SK-N-SH (cell line): ENCODE measurements around the gene PPARD. TPM values are rescaled to one million over a fixed set of nuclear protein-coding genes. Genes with fewer than 3 reads are reported as not detected.
A peak's percentile ranks its signal among the peaks of the same experiment; 100 is the strongest.

ENCODE experiments used
- CTCF ChIA-PET: fragments of 300-600, 350-600 bp; formaldehyde crosslinking; extraction: SDS; loops from one replicate; lab custom pipeline; 2021; lab: Yijun Ruan, JAX
- POLR2A ChIA-PET: fragments of 350-600 bp; sonication (Branson Sonifier 250); formaldehyde crosslinking; extraction: SDS; loops from one replicate; lab custom pipeline; 2020; ENCODE audit warnings: antibody characterized with exemption, inconsistent platforms; lab: Yijun Ruan, JAX
- DNase-seq: peaks from one replicate; pipeline ENCODE4 v3.0.0; 2012
- H2AFZ ChIP-seq: fragments of 200-600 bp; sonication (generic); 2 replicates; pipeline ENCODE4 v1.8.1; 2016; ENCODE audit warnings: antibody characterized with exemption, mild to moderate bottlenecking, low read depth
- H3F3A ChIP-seq: fragments of 200-600 bp; sonication (generic); replicated peaks from 2 replicates; pipeline ENCODE3; 2016; ENCODE audit warnings: antibody characterized with exemption, mild to moderate bottlenecking; ENCODE audit not compliant: insufficient read depth
- H3K27ac ChIP-seq, 2 experiments: fragments of 200-500 bp in 1 of 2; fragments of 200-600 bp in 1 of 2; sonication (Bioruptor generic) in 1 of 2; sonication (generic), shearing (Covaris generic) in 1 of 2; 2 replicates each; pipeline versions ENCODE4 v1.5.1 to v1.6.1; 2014 to 2016; ENCODE audit warnings: low read depth in 2 of 2, inconsistent platforms in 1 of 2, low read length in 1 of 2, mild to moderate bottlenecking in 1 of 2, mixed read lengths in 1 of 2
- H3K27me3 ChIP-seq: fragments of 200-600 bp; sonication (generic), shearing (Covaris generic); 2 replicates; pipeline ENCODE4 v1.6.1; 2016; ENCODE audit warnings: mixed run types; ENCODE audit not compliant: insufficient read depth
- H3K36me3 ChIP-seq, 2 experiments: fragments of 200-500 bp in 1 of 2; fragments of 200-600 bp in 1 of 2; sonication (Bioruptor generic) in 1 of 2; sonication (generic) in 1 of 2; replicated peaks in 1 of 2; 2 replicates each; pipeline versions ENCODE3 to v1.5.1; 2014 to 2016; ENCODE audit warnings: low read length in 1 of 2, mild to moderate bottlenecking in 1 of 2; ENCODE audit not compliant: insufficient read depth in 2 of 2, control insufficient read depth in 1 of 2
- H3K4me1 ChIP-seq, 2 experiments: fragments of 200-500 bp in 1 of 2; fragments of 200-600 bp in 1 of 2; sonication (Bioruptor generic) in 1 of 2; sonication (generic), shearing (Covaris generic) in 1 of 2; 2 replicates each; pipeline versions ENCODE4 v1.5.1 to v1.6.1; 2014 to 2016; ENCODE audit warnings: low read depth in 1 of 2, low read length in 1 of 2, mixed run types in 1 of 2; ENCODE audit not compliant: insufficient read depth in 2 of 2, control insufficient read depth in 1 of 2
- H3K4me2 ChIP-seq: fragments of 200-600 bp; sonication (generic), shearing (Covaris generic); 2 replicates; pipeline ENCODE4 v1.6.1; 2017; ENCODE audit warnings: mixed run types
- H3K4me3 ChIP-seq, 2 experiments: fragments of 200-500 bp in 1 of 2; fragments of 200-600 bp in 1 of 2; sonication (Bioruptor generic) in 1 of 2; sonication (generic), shearing (Covaris generic) in 1 of 2; 2 replicates each; pipeline versions ENCODE4 v1.5.1 to v1.8.1; 2014 to 2016; ENCODE audit warnings: low read depth in 2 of 2, inconsistent platforms in 1 of 2, low read length in 1 of 2, mild to moderate bottlenecking in 1 of 2, mixed read lengths in 1 of 2, moderate library complexity in 1 of 2
- H3K79me2 ChIP-seq: fragments of 200-600 bp; sonication (generic); 2 replicates; pipeline ENCODE4 v1.8.1; 2017; ENCODE audit warnings: mild to moderate bottlenecking; ENCODE audit not compliant: insufficient read depth
- H3K9ac ChIP-seq: fragments of 200-600 bp; sonication (generic); 2 replicates; pipeline ENCODE4 v1.6.1; 2017; ENCODE audit warnings: mixed run types
- H3K9me2 ChIP-seq: fragments of 200-600 bp; sonication (generic); 2 replicates; pipeline ENCODE4 v1.6.1; 2017; ENCODE audit warnings: mixed run types
- H3K9me3 ChIP-seq: fragments of 200-600 bp; sonication (generic); 2 replicates; pipeline ENCODE4 v1.6.1; 2017; ENCODE audit warnings: mixed run types, mild to moderate bottlenecking, moderate library complexity
- H4K20me1 ChIP-seq: fragments of 200-600 bp; sonication (generic); 2 replicates; pipeline ENCODE4 v1.6.1; 2017; ENCODE audit warnings: mild to moderate bottlenecking, mixed run types; ENCODE audit not compliant: insufficient read depth
- CTCF ChIP-seq: fragments of 200-600 bp; sonication (generic); IDR thresholded peaks from 2 replicates; pipeline ENCODE4 v1.6.1; 2017; ENCODE audit warnings: antibody characterized with exemption, mild to moderate bottlenecking, moderate library complexity
- FOSL2 ChIP-seq: IDR thresholded peaks from 2 replicates; pipeline ENCODE4 v1.4.0; 2012; ENCODE audit warnings: low read depth, mild to moderate bottlenecking, moderate library complexity, borderline replicate concordance
- GATA2 ChIP-seq: sonication (generic); formaldehyde crosslinking; IDR thresholded peaks from 2 replicates; pipeline ENCODE4 v1.5.0; 2020; ENCODE audit warnings: mild to moderate bottlenecking, missing genetic modification reagents
- MAX ChIP-seq: IDR thresholded peaks from 2 replicates; pipeline ENCODE4 v1.4.0; 2012; ENCODE audit warnings: low read depth
- MXI1 ChIP-seq: IDR thresholded peaks from 2 replicates; pipeline ENCODE4 v1.6.1; 2012; ENCODE audit warnings: mild to moderate bottlenecking, low read depth, low read length, improper control_type of control experiment
- NFIC ChIP-seq: IDR thresholded peaks from 2 replicates; pipeline ENCODE4 v1.4.0; 2012; ENCODE audit warnings: borderline replicate concordance
- NRF1 ChIP-seq: IDR thresholded peaks from 2 replicates; pipeline ENCODE4 v1.6.1; 2012; ENCODE audit warnings: low read depth, mild to moderate bottlenecking, low read length
- REST ChIP-seq: IDR thresholded peaks from 2 replicates; pipeline ENCODE4 v1.6.1; 2012; ENCODE audit warnings: mild to moderate bottlenecking, low read depth, low read length, moderate library complexity
- SIN3A ChIP-seq: IDR thresholded peaks from 2 replicates; pipeline ENCODE4 v1.6.1; 2012; ENCODE audit warnings: low read depth, mild to moderate bottlenecking, low read length, moderate library complexity, borderline replicate concordance
- TAF1 ChIP-seq: IDR thresholded peaks from 2 replicates; pipeline ENCODE4 v1.6.1; 2012; ENCODE audit warnings: low read depth, mild to moderate bottlenecking, low read length, moderate library complexity, borderline replicate concordance
- WGBS: methylation state at CpG from one replicate; pipeline ENCODE4 v1.1.6; 2017; ENCODE audit warnings: low lambda C conversion rate; 5-methylcytosine and 5-hydroxymethylcytosine counted together
- polyA plus RNA-seq, 3 experiments: library from polyadenylated mRNA; depleted of rRNA; stranded (reverse); fragments of >200 nt; gene quantifications; 2 replicates each; pipeline ENCODE4 v1.2.3, GENCODE V29; 2012

PPARD gene
- polyA plus RNA-seq, 1 of the 3 experiments (the other 2 are of a cell fraction) = 13.3 TPM

GRCh38 chr6:35452183-35453090 lies 110.1 kb downstream of the PPARD start, which contains the start of gene FANCE:
TSS of gene FANCE (plus strand) at chr6:35452338. CDS start at chr6:35452546, 208 bp downstream.
- peak within 1 kb of the TSS; percentile 61; the same call in 1 of the 2 replicates for H2AFZ ChIP-seq
- POLR2A ChIA-PET = no interaction called here
- H3K4me1 ChIP-seq = peaks cover 0 to 17% of the 10 kb centered on the region in 2 experiments; a peak in 2 of 4 replicates
- H3K27ac ChIP-seq = no peak within 1 kb of the TSS; a peak in 1 of 4 replicates
- H3F3A ChIP-seq = no peaks in the 10 kb centered on the region
- TF ChIP-seq CTCF (no peak), MAX (peak; percentile 42; the same call in 1 of the 2 replicates), MXI1 (peak; percentile 75), GATA2 (CRISPR knock-in tag) (no peak), NFIC (peak; percentile 48; the same call in 1 of the 2 replicates), SIN3A (peak; percentile 42; the same call in 1 of the 2 replicates), FOSL2 (no peak), NRF1 (peak; percentile 26; the same call in 1 of the 2 replicates), REST (no peak), TAF1 (peak; percentile 31; the same call in 1 of the 2 replicates)
- no peaks in the 10 kb centered on the region for H3K27me3 ChIP-seq
- CTCF ChIA-PET = interaction anchor here (0.9 to 9.0 kb wide), 8 partner anchors 14 to 284 kb away, joined by 3 to 186 read pairs (median 4); partner anchors contain the start of genes ARMC12, PPARD and RPL10A
- H3K9me2 ChIP-seq = no peaks in the 10 kb centered on the region
- H3K36me3 ChIP-seq = peaks cover 0 to 3% of the 10 kb centered on the region in 2 experiments
- H3K79me2 ChIP-seq = peaks cover 4% of the 10 kb centered on the region; the same call in 1 of the 2 replicates
- peak within 1 kb of the TSS; percentile 63; the same call in 1 of the 2 replicates for H3K9ac ChIP-seq
- 4% methylated on average over 39 of the region's 87 CpGs for WGBS
- peak; percentile 98 for DNase-seq
- H3K4me3 ChIP-seq = peak within 1 kb of the TSS; percentile 64 to 70
- H3K9me3 ChIP-seq = no peaks in the 10 kb centered on the region
- H3K4me2 ChIP-seq = peak within 1 kb of the TSS; percentile 90
- H4K20me1 ChIP-seq = no peaks in the 10 kb centered on the region
